Measurements from ENCODE around the gene SGMS1. TPM values are rescaled to one million over a fixed set of nuclear protein-coding genes. Genes with fewer than 3 reads are reported as not detected.

The SGMS1 gene
- total RNA-seq, 2 donors from 2014 or later = 67.0 to 68.2 TPM

DNA sequence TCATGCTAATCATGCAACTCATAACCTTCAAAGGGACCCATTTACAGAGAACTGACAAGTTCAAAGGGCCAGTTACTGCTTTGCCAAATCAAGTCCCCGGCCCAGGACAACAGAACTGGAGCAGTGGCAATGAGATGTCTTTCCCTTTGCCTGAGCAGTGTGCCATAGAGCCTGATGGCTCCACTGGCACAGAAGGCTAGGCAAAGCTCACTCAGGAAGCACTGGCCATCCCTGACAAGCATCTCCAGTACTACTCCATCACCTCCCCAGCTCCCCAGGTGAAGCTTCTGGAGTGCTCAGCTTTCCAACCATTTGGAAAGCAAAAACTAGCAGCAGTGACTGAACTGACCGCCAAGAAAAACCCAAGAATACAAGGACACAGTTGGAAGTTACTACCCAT, 108.3 kb downstream of the SGMS1 start:
- Histone ChIP-seq H3K4me3 (no peak overlapping the region), H3K27me3 (replicated peaks; ENCODE audit: insufficient read depth) (no peaks in the 10 kb centered on the region), H3K36me3 (no peaks in the 10 kb centered on the region), H3K4me1 (replicated peaks) (peaks cover 8% of the 10 kb centered on the region), H3K9me3 (no peaks in the 10 kb centered on the region), H3K27ac (no peak overlapping the region)
- DNase-seq (ENCODE audit: low spot score) = no peak
- 95% methylated on average over 2 of the region's 2 CpGs for WGBS
- no peak for TF ChIP-seq POLR2AphosphoS5 (IDR thresholded peaks at IDR 0.05)
- no peak for TF ChIP-seq POLR2A (IDR thresholded peaks at IDR 0.05)
- TF ChIP-seq, protein P1, sequence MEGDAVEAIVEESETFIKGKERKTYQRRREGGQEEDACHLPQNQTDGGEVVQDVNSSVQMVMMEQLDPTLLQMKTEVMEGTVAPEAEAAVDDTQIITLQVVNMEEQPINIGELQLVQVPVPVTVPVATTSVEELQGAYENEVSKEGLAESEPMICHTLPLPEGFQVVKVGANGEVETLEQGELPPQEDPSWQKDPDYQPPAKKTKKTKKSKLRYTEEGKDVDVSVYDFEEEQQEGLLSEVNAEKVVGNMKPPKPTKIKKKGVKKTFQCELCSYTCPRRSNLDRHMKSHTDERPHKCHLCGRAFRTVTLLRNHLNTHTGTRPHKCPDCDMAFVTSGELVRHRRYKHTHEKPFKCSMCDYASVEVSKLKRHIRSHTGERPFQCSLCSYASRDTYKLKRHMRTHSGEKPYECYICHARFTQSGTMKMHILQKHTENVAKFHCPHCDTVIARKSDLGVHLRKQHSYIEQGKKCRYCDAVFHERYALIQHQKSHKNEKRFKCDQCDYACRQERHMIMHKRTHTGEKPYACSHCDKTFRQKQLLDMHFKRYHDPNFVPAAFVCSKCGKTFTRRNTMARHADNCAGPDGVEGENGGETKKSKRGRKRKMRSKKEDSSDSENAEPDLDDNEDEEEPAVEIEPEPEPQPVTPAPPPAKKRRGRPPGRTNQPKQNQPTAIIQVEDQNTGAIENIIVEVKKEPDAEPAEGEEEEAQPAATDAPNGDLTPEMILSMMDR (IDR thresholded peaks at IDR 0.05) = no peak
- intact Hi-C loops (cut with DNase I) = no loop called here

DNA sequence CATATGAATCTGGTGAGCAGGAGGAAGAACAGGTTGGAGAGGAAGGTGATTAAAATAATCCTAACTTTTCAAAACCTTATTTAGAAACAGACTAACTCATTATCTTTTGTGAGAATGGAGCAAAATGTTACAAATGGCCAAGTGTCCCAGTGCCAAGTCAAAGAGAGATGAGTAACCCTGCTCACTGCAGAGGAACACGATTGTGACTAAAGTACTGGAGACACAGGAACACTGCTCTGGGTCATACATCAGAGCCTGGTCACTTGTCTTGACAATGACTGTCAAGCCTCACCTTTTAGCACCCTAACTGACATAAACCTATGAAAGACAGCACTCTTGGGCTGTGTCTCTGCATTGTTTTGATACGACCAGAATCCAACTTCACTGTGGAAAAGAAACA, 108.8 kb downstream of the SGMS1 start:
- no peak overlapping the region for H3K4me3 ChIP-seq
- DNase-seq (ENCODE audit: low spot score) = no peak
- H3K4me1 ChIP-seq (replicated peaks) = peaks cover 8% of the 10 kb centered on the region
- no peaks in the 10 kb centered on the region for H3K27me3 ChIP-seq (replicated peaks; ENCODE audit: insufficient read depth)
- H3K9me3 ChIP-seq = no peaks in the 10 kb centered on the region
- TF ChIP-seq POLR2A (IDR thresholded peaks at IDR 0.05) (no peak), POLR2AphosphoS5 (IDR thresholded peaks at IDR 0.05) (no peak)
- TF ChIP-seq, protein P1 (IDR thresholded peaks at IDR 0.05) = no peak
- no peaks in the 10 kb centered on the region for H3K36me3 ChIP-seq
- intact Hi-C loops (cut with DNase I) = no loop called here
- 56% methylated on average over 2 of the region's 2 CpGs for WGBS
- no peak overlapping the region for H3K27ac ChIP-seq

DNA sequence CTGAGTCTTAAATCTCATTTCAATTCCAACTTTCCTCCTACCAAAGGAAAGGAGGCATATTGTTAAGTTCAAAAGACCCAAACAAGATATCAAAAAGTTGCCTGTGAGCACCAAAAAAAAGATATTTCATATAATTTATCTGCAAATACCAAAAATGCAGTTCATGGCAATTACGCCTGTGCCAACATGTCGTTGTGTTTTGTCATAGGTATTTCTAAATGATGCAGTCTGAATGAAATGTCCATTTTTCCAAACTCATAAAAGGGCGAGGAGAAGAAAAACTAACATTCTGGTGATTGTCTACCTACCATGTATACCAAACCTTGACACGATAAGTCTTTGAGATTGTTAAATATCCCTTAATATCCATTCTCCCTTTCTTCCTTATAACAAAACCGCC, 109.8 kb downstream of the SGMS1 start:
- 75% methylated on average over 5 of the region's 5 CpGs for WGBS
- Histone ChIP-seq H3K27ac (no peak overlapping the region), H3K4me3 (no peak overlapping the region), H3K36me3 (no peaks in the 10 kb centered on the region), H3K27me3 (replicated peaks; ENCODE audit: insufficient read depth) (no peaks in the 10 kb centered on the region), H3K4me1 (replicated peaks) (peaks cover 8% of the 10 kb centered on the region), H3K9me3 (no peaks in the 10 kb centered on the region)
- intact Hi-C loops (cut with DNase I) = no loop called here
- no peak for DNase-seq (ENCODE audit: low spot score)
- TF ChIP-seq POLR2AphosphoS5 (IDR thresholded peaks at IDR 0.05) (no peak), POLR2A (IDR thresholded peaks at IDR 0.05) (no peak)
- TF ChIP-seq, protein P1 (IDR thresholded peaks at IDR 0.05) = no peak

DNA sequence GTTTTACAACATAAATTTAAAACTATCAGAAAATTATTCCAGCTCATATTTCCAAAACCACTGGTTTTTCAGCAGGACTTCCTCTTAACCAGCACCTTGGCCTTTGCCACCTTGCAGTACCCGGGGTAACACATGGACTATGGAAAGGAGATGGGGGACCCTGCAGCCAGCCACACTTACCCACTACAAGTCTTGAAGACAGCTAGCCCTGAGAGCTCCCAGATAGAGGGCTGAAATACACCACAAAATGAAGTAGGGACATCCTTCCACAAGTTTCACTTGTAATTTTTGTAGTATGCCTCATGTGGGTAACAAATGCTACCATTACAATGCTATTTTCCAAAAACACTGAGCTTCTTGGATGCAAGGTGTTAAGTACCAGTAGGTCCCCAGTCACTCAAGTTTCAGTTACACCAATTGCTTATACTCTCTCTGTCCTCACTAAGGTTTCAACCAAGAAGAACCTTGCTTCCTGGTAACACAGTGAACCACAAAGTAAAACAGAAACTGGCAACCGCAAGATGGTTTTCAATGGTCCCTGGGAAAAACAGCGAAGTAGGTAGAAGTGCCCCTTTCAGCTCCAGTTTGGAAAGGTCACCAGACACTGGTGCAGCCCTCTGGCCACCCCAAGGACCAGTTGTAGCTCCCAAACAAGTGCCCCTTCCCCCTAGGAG, 110.9 kb downstream of the SGMS1 start:
- no peaks in the 10 kb centered on the region for H3K36me3 ChIP-seq
- no peaks in the 10 kb centered on the region for H3K9me3 ChIP-seq
- whole genome bisulfite sequencing = 93% methylated on average over 3 of the region's 3 CpGs
- peak overlapping the region in 1 of 2 donors; percentile 4 for H3K27ac ChIP-seq
- H3K4me1 ChIP-seq (replicated peaks) = peaks cover 6% of the 10 kb centered on the region
- no peak overlapping the region for H3K4me3 ChIP-seq
- H3K27me3 ChIP-seq (replicated peaks; ENCODE audit: insufficient read depth) = no peaks in the 10 kb centered on the region
- intact Hi-C loops (cut with DNase I) = no loop called here
- no peak for DNase-seq (ENCODE audit: low spot score)
- TF ChIP-seq, protein P1 (IDR thresholded peaks at IDR 0.05) = no peak
- TF ChIP-seq POLR2A (IDR thresholded peaks at IDR 0.05) (no peak), POLR2AphosphoS5 (IDR thresholded peaks at IDR 0.05) (no peak)

DNA sequence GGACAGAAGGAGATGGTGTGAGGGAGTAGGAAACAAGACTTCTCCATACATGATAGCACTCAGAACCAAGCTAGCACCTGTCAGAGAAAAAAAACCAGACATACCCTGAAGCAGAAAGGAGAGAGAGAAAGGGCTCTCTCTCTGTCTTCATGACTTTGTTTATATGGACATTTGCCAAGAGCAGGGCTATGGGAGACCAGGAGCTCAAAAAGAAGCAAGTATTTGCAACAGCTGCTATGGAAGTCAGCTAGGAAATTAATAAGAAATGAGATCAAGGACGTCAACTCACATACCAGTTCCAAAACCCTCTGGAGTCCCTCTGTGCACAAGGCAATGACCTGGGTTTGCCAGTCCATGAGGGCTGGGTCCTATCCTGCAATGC, 111.6 kb downstream of the SGMS1 start:
- Histone ChIP-seq H3K4me1 (replicated peaks) (peaks cover 6% of the 10 kb centered on the region), H3K27me3 (replicated peaks; ENCODE audit: insufficient read depth) (no peaks in the 10 kb centered on the region), H3K36me3 (no peaks in the 10 kb centered on the region), H3K27ac (peak overlapping the region in 1 of 2 donors; percentile 4), H3K4me3 (no peak overlapping the region), H3K9me3 (no peaks in the 10 kb centered on the region)
- intact Hi-C loops (cut with DNase I) = no loop called here
- 59% methylated on average over 1 of the region's 1 CpG for WGBS
- DNase-seq (ENCODE audit: low spot score) = no peak
- TF ChIP-seq POLR2AphosphoS5 (IDR thresholded peaks at IDR 0.05) (no peak), POLR2A (IDR thresholded peaks at IDR 0.05) (no peak)
- TF ChIP-seq, protein P1 (IDR thresholded peaks at IDR 0.05) = no peak

All from prostate gland (tissue), 2 donors.